GM12875 (cell line): ENCODE results near the gene UMAD1.
"Not testable (repeated sequence)": the region's sequence is repeated elsewhere in the genome, so short reads cannot be mapped to it uniquely, and the experiment has no call there.

Experiments
- H3K4me3 ChIP-seq: one replicate; pipeline ENCODE4 v1.5.1; 2011; ENCODE audit warnings: low read depth, low read length, control low read depth
- TF ChIP-seq, protein P1 (sequence below): IDR thresholded peaks from 2 replicates; pipeline ENCODE4 v1.5.1; 2011; ENCODE audit warnings: low read depth, mild to moderate bottlenecking, control low read depth, inconsistent platforms, low read length, moderate library complexity, borderline replicate concordance; ENCODE audit not compliant: insufficient read depth

The UMAD1 gene

DNA sequence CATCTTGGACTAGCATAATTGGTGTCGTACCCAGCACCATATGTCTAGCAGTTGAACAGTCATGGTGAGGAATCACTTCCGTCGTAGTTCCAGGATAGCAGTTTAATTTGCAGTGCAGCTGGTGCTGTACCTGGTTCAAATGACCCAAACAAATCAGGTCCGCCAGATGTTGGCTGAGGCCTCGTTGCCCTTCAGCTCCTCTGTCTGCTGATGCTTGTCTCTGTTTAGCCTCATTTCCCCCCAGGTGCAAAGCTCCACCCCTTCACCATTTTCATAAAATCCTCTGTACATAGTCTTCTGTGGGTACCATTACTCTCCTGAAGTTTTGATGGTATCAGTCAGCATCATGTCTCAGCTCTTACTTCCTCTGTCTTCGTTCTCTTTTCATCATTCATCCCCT, 35.1 kb downstream of the UMAD1 start:
- H3K4me3 ChIP-seq, result no peak overlapping the region
- TF ChIP-seq, protein P1, sequence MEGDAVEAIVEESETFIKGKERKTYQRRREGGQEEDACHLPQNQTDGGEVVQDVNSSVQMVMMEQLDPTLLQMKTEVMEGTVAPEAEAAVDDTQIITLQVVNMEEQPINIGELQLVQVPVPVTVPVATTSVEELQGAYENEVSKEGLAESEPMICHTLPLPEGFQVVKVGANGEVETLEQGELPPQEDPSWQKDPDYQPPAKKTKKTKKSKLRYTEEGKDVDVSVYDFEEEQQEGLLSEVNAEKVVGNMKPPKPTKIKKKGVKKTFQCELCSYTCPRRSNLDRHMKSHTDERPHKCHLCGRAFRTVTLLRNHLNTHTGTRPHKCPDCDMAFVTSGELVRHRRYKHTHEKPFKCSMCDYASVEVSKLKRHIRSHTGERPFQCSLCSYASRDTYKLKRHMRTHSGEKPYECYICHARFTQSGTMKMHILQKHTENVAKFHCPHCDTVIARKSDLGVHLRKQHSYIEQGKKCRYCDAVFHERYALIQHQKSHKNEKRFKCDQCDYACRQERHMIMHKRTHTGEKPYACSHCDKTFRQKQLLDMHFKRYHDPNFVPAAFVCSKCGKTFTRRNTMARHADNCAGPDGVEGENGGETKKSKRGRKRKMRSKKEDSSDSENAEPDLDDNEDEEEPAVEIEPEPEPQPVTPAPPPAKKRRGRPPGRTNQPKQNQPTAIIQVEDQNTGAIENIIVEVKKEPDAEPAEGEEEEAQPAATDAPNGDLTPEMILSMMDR, result no peak

DNA sequence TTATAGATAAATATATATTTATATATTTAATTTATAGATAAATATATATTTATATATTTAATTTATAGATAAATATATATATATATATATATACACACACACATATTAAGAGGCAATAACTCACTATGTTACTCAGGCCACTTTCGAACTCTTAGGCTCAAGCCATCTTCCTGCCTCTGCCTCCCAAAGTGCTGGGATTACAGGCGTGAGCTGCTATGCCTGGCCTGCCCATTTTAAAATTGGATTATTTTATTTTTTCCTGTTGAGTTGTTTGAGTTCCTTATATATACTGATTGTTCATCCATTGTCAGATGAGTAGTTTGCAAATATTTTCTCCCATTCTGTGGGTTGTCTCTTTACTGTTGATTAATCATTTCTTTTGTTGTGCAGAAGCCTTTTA, 39.1 kb downstream of the UMAD1 start:
- not testable (repeated sequence) for H3K4me3 ChIP-seq

- H3K4me3 ChIP-seq, result no peak overlapping the region
- TF ChIP-seq, protein P1, result peak; percentile 28; the same call in 1 of the 2 replicates
Observed at GRCh38 chr7:7681191-7681935, 40.8 kb downstream of the UMAD1 start.

GRCh38 chr7:7681936-7682329, 41.4 kb downstream of the UMAD1 start:
- TF ChIP-seq, protein P1, result no peak
- no peak overlapping the region for H3K4me3 ChIP-seq

DNA sequence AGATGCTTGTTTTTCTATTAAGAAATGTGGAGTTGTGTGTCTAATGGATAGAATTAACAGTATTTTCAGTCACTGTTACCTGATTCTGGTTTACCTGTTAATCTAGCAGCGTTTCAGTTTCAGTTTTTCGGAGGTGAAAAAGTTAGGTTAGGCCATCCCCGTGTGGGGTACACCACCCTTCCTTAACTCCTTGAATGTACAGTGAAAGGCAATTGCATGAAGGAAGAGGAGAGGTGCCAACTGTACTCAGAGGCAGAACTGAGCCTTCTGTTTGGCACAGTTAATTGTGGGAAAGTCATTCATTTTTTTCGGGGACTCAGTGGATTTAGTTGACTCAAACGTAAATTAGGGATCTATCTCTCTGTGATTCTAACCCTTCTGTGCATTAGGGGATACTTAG, 42.3 kb downstream of the UMAD1 start:
- H3K4me3 ChIP-seq, result no peak overlapping the region
- TF ChIP-seq, protein P1, result no peak

DNA sequence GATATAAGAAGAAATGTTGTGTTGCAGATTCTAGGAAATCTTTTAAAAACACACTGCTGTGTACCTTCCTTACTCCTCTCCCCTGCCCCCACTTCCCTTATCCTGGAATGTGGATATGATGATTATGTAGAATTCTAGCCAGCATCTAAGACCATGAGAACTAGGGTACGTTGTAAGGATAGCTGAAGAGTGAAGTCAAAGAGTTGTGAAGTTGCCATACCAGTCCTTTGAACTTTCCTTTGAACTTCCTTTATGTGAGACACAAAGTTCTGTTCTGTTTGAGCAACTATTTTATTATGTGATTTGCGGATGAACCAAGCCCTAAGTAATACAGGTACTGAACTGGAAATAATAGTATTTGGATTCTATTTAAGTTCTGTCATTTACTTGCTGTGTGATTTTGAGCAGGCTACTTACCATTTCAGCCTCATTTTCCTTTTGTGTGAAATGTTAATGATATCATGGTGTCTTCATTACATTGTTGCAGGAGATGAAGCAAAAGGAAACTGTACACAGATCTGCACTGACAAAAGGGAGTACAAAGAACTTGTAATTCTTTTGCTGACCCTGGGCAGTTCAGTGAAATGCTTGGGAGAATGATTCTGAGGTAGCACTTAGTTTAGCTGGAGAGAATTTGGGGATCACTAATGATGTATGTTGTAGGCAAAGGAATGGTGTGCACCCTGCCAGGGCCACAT, 46.4 kb downstream of the UMAD1 start:
- no peak overlapping the region for H3K4me3 ChIP-seq
- TF ChIP-seq, protein P1, result no peak

DNA sequence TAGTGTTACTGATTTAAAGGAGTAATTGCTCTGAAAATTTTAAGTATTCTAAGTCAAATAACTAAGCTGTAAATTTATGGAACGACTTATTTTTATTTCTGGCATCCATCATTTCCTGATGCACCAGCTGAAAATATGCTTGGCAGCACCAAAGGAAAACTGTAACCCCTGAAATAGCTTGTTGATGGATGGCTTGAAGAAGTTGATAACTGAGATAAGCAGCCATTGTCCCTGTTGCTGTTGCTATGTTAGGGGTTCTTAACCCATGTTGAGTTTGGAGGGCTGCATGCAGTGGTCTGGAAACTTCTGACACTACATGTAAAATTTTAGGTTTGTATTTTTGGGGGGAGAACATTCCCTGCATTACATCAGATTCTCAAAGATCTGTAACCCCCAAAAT, 47.2 kb downstream of the UMAD1 start:
- TF ChIP-seq, protein P1, result no peak
- H3K4me3 ChIP-seq, result no peak overlapping the region
